Right lobe of liver (tissue), 4 donors: ENCODE measurements around the gene MST1.

Experiments
- CTCF ChIP-seq, 4 donors: fragments of 200-600 bp in 3 of 4; fragments of 450-650 bp in 1 of 4; IDR thresholded peaks; one replicate each; pipeline versions ENCODE4 v1.5.1 to v1.8.0; 2016 to 2022; ENCODE audit warnings: antibody characterized with exemption in 4 of 4, mild to moderate bottlenecking in 2 of 4
- POLR2A ChIP-seq: fragments of 450-650 bp; IDR thresholded peaks from one replicate; pipeline ENCODE4 v1.6.1; 2017; ENCODE audit warnings: antibody characterized with exemption, mild to moderate bottlenecking
- donor health status: DM: no; HTN: no; CAD: no.
- donor health status: DM: no; HTN: no; CAD: no.
- donor health status: DM: no; HTN: yes; CAD: no.

GRCh38 chr3:49671291-49672288, 17.7 kb downstream of the MST1 start:
- TF ChIP-seq CTCF (IDR thresholded peaks at IDR 0.05) (peak; percentile 86 to 90 (median 86)), POLR2A (no peak)
